A549 (cell line): ENCODE data around the gene SETDB1.

Experiments
- BHLHE40 ChIP-seq: IDR thresholded peaks from 2 replicates; pipeline ENCODE4 v1.6.1; 2012; ENCODE audit warnings: low read depth, low read length, inconsistent platforms
- CHD2 ChIP-seq: fragments of 150-350 bp; IDR thresholded peaks from 2 replicates; pipeline ENCODE4 v1.6.1; 2014; ENCODE audit warnings: low read length; ENCODE audit not compliant: partially characterized antibody
- CTCF ChIP-seq: fragments of >200 bp; sonication (Bioruptor Twin); formaldehyde crosslinking; IDR thresholded peaks from 3 replicates; pipeline ENCODE4 v1.5.1; 2016

- no peak for TF ChIP-seq CTCF
- no peak for TF ChIP-seq CHD2
- no peak for TF ChIP-seq BHLHE40
Observed at GRCh38 chr1:150969626-150970025, 43.5 kb downstream of the SETDB1 start.
